ENCODE measurements around the gene TSC2.
"Not testable (repeated sequence)": the region's sequence is repeated elsewhere in the genome, so short reads cannot be mapped to it uniquely, and the experiment has no call there.

DNA sequence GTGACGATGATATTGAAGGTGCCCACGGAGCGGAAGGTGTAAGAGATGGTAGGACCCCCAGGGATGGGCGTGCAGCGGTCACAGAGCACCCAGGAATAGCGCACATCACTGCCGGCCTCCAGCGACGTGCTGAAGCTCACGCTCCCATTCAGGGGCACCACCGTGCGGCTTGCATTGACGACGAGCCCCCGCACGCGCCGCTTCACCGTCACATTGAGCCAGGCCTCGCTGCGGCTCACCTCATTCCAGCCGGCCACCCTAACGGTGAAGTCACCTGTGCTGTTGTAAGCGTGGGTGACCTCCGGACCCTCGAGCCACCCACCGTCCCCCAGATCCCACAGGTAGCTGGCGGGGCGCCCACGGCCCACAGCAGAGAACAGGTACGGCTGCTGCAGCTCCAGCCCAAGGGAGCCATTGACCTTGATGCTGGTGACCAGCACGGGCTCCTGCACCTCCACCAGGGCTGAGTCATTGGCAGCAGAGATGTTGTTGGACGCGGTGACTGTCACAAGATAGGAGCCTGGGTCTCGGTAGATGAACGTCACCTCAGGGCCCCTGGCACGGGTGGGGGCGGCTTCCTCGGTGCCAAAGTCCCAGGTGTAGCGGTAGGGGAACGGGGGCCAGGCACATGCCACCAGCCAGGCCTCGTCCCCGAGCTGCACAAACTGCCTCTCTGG, 62.7 kb downstream of the TSC2 start:
- TF ChIP-seq, protein P1, sequence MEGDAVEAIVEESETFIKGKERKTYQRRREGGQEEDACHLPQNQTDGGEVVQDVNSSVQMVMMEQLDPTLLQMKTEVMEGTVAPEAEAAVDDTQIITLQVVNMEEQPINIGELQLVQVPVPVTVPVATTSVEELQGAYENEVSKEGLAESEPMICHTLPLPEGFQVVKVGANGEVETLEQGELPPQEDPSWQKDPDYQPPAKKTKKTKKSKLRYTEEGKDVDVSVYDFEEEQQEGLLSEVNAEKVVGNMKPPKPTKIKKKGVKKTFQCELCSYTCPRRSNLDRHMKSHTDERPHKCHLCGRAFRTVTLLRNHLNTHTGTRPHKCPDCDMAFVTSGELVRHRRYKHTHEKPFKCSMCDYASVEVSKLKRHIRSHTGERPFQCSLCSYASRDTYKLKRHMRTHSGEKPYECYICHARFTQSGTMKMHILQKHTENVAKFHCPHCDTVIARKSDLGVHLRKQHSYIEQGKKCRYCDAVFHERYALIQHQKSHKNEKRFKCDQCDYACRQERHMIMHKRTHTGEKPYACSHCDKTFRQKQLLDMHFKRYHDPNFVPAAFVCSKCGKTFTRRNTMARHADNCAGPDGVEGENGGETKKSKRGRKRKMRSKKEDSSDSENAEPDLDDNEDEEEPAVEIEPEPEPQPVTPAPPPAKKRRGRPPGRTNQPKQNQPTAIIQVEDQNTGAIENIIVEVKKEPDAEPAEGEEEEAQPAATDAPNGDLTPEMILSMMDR (IDR thresholded peaks at IDR 0.05): not testable (repeated sequence)
- TF ChIP-seq POLR2A (IDR thresholded peaks at IDR 0.05): not testable (repeated sequence)
